Keratinocyte (primary cell): ENCODE data around the gene CD300C.

Experiments
- CTCF ChIP-seq, 3 experiments: IDR thresholded peaks in 1 of 3; conservative IDR thresholded peaks in 1 of 3; optimal IDR thresholded peaks in 1 of 3; 2 replicates in 2 of 3; 3 replicates in 1 of 3; pipeline versions ENCODE3 to v1.5.1; 2011; ENCODE audit warnings: low read length in 3 of 3, mild to moderate bottlenecking in 3 of 3, moderate library complexity in 2 of 3, control low read depth in 1 of 3, inconsistent platforms in 1 of 3; ENCODE audit not compliant: insufficient read depth in 2 of 3; ENCODE audit errors: extremely low read depth in 1 of 3
- EZH2 ChIP-seq: IDR thresholded peaks from one replicate; pipeline ENCODE4 v1.6.1; 2012; ENCODE audit warnings: inconsistent platforms, mild to moderate bottlenecking, low read length, moderate library complexity

DNA sequence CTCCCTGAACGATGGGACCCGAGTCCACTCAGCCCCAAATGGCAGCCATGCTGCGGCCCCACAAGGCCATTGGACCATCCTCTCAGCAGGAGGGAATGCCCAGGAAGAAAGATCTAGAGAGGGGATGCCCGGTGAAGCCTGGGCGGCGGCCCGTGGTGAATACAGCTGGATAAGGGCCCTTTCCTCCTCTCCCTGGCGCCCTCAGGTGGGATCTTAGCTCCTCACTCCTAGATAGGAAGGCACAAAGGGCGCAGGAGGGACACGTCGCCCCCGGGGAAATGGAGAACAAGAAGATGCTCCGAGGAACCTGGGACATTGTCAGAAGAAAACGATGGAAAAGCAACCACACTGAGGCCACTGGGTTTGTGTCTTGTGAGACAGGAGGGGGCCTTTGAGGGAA, 2.5 kb downstream of the CD300C start:
- no peak for TF ChIP-seq CTCF (optimal IDR thresholded peaks at IDR 0.05 in 1 of 3, IDR thresholded peaks at IDR 0.05 in 1 of 3, conservative IDR thresholded peaks at IDR 0.05 in 1 of 3; ENCODE audit: extremely low read depth in 1 of 3, insufficient read depth in 2 of 3, low read length in 3 of 3)
- no peak for TF ChIP-seq EZH2
